MG63 (cell line): ENCODE data around the gene FAM161A. TPM values are rescaled to one million over a fixed set of nuclear protein-coding genes. Genes with fewer than 3 reads are reported as not detected.
"Not testable (repeated sequence)": the region's sequence is repeated elsewhere in the genome, so short reads cannot be mapped to it uniquely, and the experiment has no call there.

Experiments
- DNase-seq: peaks from one replicate; pipeline ENCODE4 v3.0.0-alpha.2; 2020
- H3K27me3 ChIP-seq: fragments of 250-450 bp; sonication (Bioruptor Pico); 2 replicates; pipeline ENCODE4 v1.5.1; 2020; ENCODE audit warnings: mild to moderate bottlenecking, moderate library complexity
- H3K36me3 ChIP-seq: fragments of 250-450 bp; sonication (Bioruptor Pico); 2 replicates; pipeline ENCODE4 v1.5.1; 2020; ENCODE audit warnings: mild to moderate bottlenecking, moderate library complexity
- H3K4me3 ChIP-seq: fragments of 250-450 bp; sonication (Bioruptor Pico); 2 replicates; pipeline ENCODE4 v1.5.1; 2020; ENCODE audit warnings: mild to moderate bottlenecking, moderate library complexity
- H3K9me3 ChIP-seq: fragments of 250-450 bp; sonication (Bioruptor Pico); 2 replicates; pipeline ENCODE4 v1.5.1; 2020; ENCODE audit warnings: mild to moderate bottlenecking, moderate library complexity
- total RNA-seq: library from RNA; depleted of rRNA; stranded (reverse); fragments of >200 nt; shearing (Covaris generic); gene quantifications from 2 replicates; pipeline ENCODE4 v1.2.3, GENCODE V29; 2014; ENCODE audit warnings: low replicate concordance; rRNA removed

FAM161A gene, protein sequence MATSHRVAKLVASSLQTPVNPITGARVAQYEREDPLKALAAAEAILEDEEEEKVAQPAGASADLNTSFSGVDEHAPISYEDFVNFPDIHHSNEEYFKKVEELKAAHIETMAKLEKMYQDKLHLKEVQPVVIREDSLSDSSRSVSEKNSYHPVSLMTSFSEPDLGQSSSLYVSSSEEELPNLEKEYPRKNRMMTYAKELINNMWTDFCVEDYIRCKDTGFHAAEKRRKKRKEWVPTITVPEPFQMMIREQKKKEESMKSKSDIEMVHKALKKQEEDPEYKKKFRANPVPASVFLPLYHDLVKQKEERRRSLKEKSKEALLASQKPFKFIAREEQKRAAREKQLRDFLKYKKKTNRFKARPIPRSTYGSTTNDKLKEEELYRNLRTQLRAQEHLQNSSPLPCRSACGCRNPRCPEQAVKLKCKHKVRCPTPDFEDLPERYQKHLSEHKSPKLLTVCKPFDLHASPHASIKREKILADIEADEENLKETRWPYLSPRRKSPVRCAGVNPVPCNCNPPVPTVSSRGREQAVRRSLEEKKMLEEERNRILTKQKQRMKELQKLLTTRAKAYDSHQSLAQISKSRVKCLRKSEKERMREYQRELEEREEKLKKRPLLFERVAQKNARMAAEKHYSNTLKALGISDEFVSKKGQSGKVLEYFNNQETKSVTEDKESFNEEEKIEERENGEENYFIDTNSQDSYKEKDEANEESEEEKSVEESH
- 0.89 and 7.2 TPM in 2 replicates for total RNA-seq

DNA sequence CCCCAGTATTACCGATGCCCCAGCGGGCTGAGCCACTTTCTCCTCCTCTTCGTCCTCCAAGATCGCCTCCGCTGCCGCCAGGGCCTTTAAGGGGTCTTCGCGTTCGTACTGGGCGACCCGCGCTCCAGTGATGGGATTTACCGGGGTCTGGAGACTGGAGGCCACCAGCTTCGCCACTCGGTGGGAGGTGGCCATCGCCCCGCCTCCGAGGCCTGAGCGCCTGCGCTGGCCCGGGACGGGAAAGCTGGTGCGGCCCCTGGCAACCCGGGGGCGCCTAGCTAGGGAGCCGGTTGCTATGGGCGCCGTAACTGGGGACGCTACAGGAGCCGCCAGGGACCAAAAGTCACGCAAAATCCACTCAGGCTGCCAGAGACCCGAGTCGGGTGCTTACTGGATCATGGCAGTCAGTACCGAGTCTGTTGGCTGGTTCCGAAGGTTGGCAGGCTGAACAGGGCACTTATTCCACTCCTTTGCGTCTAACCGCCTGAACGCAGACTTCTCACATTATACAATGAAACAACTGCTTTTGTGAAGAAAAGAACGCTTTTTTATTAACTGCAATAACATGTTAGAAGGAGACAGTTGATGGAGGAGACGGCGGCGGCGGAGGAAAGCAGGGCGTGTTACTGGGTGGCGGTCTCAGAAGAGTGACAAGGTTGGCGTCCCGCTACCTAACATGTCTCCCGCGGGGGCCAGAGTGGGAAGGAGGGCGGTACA is at the start of gene FAM161A:
TSS of gene FAM161A (minus strand) at position 214 of the 717 bp plus-strand sequence. CDS start at position 195, 19 bp downstream.
- H3K36me3 ChIP-seq = no peaks in the 10 kb centered on the region
- DNase-seq = peak; percentile 86

DNA sequence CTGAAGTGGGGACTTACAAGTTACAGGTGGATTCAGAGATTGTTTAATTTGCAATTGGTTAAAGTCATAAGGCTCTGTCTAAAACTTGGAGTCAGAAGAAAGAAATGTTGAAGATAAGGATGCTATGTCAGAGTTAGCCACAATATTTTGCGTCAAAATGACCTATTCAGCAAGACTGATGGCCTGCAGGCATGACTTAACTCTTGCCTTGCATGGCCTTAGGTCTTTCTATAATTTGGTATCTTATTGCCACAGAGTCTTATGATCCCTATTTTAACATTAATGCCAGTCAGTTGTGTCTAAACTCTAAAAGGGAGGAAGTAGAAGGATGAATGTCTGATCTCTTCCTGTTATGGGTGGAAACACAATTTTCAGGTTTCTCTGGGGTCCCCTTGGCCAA is 46.4 kb upstream of the FAM161A start:
- no peak for DNase-seq
- Histone ChIP-seq H3K9me3 (no peaks in the 10 kb centered on the region), H3K27me3 (no peaks in the 10 kb centered on the region), H3K4me3 (no peak overlapping the region), H3K36me3 (no peaks in the 10 kb centered on the region)

More for the DNA sequence above, at the start of gene FAM161A:
- H3K9me3 ChIP-seq = no peaks in the 10 kb centered on the region
- H3K27me3 ChIP-seq = no peaks in the 10 kb centered on the region
- peak within 1 kb of the TSS; percentile 86 for H3K4me3 ChIP-seq

DNA sequence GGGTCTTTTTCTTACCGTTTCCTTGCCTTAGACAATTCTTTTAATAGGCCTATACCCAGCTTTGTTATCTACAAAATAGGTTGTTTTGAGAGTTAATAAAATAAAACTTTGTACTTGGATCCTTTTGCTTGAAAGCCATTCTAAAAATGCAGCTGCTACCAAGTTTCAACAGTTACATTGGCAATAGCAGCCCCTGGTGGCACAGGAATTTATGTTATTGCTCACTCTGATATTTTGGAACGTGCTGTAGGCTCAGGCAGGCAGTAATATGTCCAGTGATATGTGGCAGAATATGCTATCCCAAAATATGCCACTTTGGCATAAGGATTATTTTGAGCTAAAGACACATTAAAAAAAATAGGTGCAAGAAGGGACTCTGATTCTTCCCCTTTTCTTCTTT is 45.0 kb upstream of the FAM161A start:
- Histone ChIP-seq H3K9me3 (no peaks in the 10 kb centered on the region), H3K36me3 (no peaks in the 10 kb centered on the region), H3K27me3 (no peaks in the 10 kb centered on the region), H3K4me3 (no peak overlapping the region)
- DNase-seq = peak; percentile 8

- Histone ChIP-seq H3K36me3 (peaks cover 43% of the 10 kb centered on the region), H3K9me3 (no peaks in the 10 kb centered on the region), H3K4me3 (peak within 1 kb of the TSS; percentile 67), H3K27me3 (no peaks in the 10 kb centered on the region)
- DNase-seq = peak; percentile 78
Measured at GRCh38 chr2:61888267-61889055, 34.6 kb upstream of the FAM161A start, which contains the start of gene CCT4. Gene CCT4 (minus strand): TSS chr2:61888656. CDS start chr2:61888507, 149 bp downstream.

- Histone ChIP-seq H3K27me3 (no peaks in the 10 kb centered on the region), H3K9me3 (no peaks in the 10 kb centered on the region), H3K36me3 (peaks cover 50% of the 10 kb centered on the region), H3K4me3 (peak overlapping the region; percentile 67)
- peak; percentile 12 for DNase-seq
Measured at GRCh38 chr2:61887717-61888266, 33.9 kb upstream of the FAM161A start.

- no peaks in the 10 kb centered on the region for H3K27me3 ChIP-seq
- H3K4me3 ChIP-seq = peak overlapping the region; percentile 67; the same call in 1 of the 2 replicates
- no peaks in the 10 kb centered on the region for H3K9me3 ChIP-seq
- peaks cover 66% of the 10 kb centered on the region for H3K36me3 ChIP-seq
- no peak for DNase-seq
Measured at GRCh38 chr2:61885896-61886603, 32.2 kb upstream of the FAM161A start.

DNA sequence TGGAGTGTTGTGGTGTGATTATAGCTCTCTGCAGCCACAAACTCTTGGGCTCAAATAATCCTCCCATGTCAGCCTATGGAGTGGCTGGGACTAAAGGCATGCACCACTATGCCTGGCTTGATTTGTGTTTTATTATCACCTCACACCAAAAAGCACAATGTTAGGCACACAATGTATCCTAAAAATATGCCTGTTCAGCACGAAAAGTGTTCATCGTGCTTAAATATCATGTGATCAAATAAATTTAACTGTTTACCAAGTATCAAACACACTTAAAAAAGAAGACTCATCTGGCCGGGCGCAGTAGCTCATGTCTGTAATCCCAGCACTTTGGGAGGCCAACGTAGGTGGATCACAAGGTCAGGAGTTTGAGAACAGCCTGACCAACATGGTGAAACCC is 29.0 kb upstream of the FAM161A start:
- H3K36me3 ChIP-seq = peaks cover 92% of the 10 kb centered on the region
- no peak overlapping the region for H3K4me3 ChIP-seq
- H3K9me3 ChIP-seq = no peaks in the 10 kb centered on the region
- H3K27me3 ChIP-seq = no peaks in the 10 kb centered on the region
- no peak for DNase-seq

GRCh38 chr2:61879351-61879750 is 25.5 kb upstream of the FAM161A start:
- H3K9me3 ChIP-seq, DNase-seq, H3K4me3 ChIP-seq, H3K27me3 ChIP-seq: not testable (repeated sequence)
- peaks cover 91% of the 10 kb centered on the region for H3K36me3 ChIP-seq

DNA sequence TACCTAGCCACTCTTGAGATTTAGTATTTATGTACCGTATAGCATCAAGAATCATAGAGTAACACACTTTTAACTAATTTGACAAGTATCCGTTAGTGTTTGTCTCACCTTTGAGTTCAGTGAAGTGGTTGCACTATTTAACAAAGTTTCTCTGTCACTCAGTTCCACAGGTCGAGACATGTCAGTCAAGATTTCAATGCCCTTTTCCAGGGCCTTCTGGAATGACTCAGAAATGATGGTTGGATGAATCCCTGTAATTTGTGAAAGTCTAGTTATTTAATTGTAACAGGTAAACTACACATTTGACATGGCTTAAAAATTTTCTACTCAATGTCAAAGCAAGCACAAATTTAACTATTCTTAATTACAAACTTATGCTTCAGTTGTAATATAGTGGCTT is 24.9 kb upstream of the FAM161A start:
- no peak for DNase-seq
- Histone ChIP-seq H3K4me3 (no peak overlapping the region), H3K9me3 (no peaks in the 10 kb centered on the region), H3K36me3 (peaks cover 91% of the 10 kb centered on the region), H3K27me3 (no peaks in the 10 kb centered on the region)

DNA sequence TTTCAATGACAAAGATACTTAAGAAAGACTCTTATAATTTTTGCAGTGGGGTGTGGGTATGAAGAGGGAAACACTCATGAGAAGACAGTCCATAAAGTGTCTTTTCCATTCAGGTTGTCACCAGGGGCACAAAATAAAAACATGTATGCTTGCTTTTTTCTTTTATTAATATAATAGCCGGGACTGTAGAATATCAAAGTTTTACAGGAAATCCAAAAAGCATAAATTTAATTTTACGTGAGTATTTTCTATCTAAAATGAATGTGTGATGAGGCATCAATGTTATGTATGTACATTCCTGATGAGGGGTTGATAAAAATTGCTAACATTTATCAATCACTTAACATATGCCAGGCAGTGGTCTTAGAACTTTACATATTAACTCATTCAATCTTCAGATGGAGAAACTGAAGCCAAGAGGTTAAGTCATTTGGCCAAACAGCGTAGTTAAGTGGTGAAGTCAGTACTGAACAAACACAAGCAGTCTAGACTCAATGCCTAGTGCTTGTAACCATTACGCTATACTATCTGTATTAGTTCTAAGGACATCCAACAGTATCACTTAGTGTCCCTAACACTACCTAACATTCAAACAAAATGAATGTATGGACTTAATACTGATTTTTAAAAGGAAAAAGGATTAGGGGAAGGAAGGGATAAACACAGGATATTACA is 23.8 kb upstream of the FAM161A start:
- no peaks in the 10 kb centered on the region for H3K27me3 ChIP-seq
- H3K36me3 ChIP-seq = peaks cover 91% of the 10 kb centered on the region
- no peak overlapping the region for H3K4me3 ChIP-seq
- DNase-seq = no peak
- H3K9me3 ChIP-seq = no peaks in the 10 kb centered on the region

- H3K27me3 ChIP-seq = no peaks in the 10 kb centered on the region
- no peaks in the 10 kb centered on the region for H3K9me3 ChIP-seq
- no peak for DNase-seq
- no peak overlapping the region for H3K4me3 ChIP-seq
- peaks cover 91% of the 10 kb centered on the region for H3K36me3 ChIP-seq
Measured at GRCh38 chr2:61876400-61876799, 22.5 kb upstream of the FAM161A start.

DNA sequence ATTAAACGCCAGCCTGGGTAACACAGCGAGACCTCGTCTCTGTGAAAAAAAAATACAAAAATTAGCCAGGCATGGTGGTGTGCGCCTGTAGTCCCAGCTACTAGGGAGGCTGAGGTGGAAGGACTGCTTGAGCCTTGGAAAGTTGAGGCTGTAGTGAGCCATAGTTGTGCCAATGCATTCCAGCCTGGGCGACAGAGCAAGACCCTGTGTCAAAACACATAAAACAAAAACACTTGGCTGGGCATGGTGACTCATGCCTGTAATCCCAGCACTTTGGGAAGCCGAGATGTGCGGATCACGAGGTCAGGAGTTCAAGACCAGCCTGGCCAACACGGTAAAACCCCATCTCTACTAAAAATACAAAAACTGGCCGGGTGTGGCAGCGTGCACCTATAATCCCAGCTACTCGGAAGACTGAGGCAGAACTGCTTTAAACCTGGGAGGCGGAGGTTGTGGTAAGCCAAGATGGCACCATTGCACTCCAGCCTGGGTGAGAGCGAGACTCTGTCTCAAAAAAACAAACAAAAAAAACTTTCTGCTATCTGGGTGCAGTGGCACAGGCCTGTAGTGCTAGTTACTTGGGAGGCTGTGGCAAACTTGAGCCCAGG is 12.7 kb upstream of the FAM161A start:
- not testable (repeated sequence) for H3K4me3 ChIP-seq, H3K27me3 ChIP-seq, H3K9me3 ChIP-seq, DNase-seq
- peaks cover 63% of the 10 kb centered on the region for H3K36me3 ChIP-seq

- peaks cover 22% of the 10 kb centered on the region for H3K36me3 ChIP-seq
- no peak for DNase-seq
- no peaks in the 10 kb centered on the region for H3K27me3 ChIP-seq
- no peak overlapping the region for H3K4me3 ChIP-seq
- H3K9me3 ChIP-seq = no peaks in the 10 kb centered on the region
Measured at GRCh38 chr2:61862085-61862484, 8.2 kb upstream of the FAM161A start.

DNA sequence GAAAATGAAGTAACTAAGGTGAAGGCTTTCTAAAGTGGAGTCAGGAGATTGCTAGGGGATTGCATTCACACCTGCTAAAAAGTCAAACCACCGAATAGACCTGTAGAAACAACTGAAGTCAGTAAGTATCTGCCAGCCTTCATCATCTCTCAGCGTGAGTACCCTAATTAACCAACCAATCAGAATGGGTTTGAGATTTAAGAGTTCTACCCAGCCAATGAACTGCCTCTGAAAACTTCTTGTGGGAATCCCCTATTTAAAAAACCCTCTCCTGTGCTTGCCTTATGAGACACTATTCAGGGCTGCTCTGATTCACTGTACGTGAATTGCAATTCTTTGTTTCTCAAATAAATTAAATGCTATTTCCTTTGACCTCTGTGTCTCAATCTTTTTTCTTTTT is 3.4 kb upstream of the FAM161A start:
- H3K36me3 ChIP-seq = no peaks in the 10 kb centered on the region
- no peaks in the 10 kb centered on the region for H3K27me3 ChIP-seq
- no peak for DNase-seq
- no peaks in the 10 kb centered on the region for H3K9me3 ChIP-seq
- H3K4me3 ChIP-seq = no peak overlapping the region

GRCh38 chr2:61855318-61855613 is 1.4 kb upstream of the FAM161A start:
- Histone ChIP-seq H3K4me3 (peak overlapping the region; percentile 86), H3K36me3 (no peaks in the 10 kb centered on the region), H3K27me3 (no peaks in the 10 kb centered on the region), H3K9me3 (no peaks in the 10 kb centered on the region)
- peak; percentile 17 for DNase-seq
